ENCODE measurements around the gene TSHZ2. TPM values are rescaled to one million over a fixed set of nuclear protein-coding genes. Genes with fewer than 3 reads are reported as not detected.

Gene TSHZ2
- total and polyA plus RNA-seq, 5 donors from 2014 or later: 1.00 to 41.7 (median 2.1) TPM

DNA sequence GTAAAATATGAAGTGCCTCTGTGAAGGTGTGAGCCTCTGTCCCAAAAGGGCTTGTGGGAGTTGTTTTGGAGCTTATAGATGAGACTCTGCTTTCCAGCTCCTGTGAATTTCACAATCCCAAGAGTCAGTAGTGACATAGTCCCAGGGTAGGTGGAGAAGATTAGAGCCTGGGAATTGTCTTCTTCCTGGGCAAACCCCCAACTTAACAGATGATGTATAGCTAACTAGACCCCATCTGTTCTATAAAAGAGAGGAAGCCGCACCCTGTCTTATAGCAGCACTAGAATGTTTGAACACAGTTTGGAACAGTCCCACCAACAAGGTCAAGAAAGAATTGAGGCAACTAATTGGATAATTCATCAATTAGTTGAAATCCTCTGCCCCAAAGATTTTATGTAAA, 326.8 kb downstream of the TSHZ2 start:
- no peak overlapping the region for H3K27ac Mint-ChIP-seq
- H3K4me1 ChIP-seq (ENCODE audit: control insufficient read depth, insufficient read depth, low read length, poor library complexity, severe bottlenecking): no peaks in the 10 kb centered on the region
- peaks cover 0 to 3% (median 0%) of the 10 kb centered on the region in 4 donors for H3K4me1 Mint-ChIP-seq
- DNase-seq: no peak
- H3K36me3 ChIP-seq (ENCODE audit: control insufficient read depth, insufficient read depth, low read length): no peaks in the 10 kb centered on the region
- no peaks in the 10 kb centered on the region for H3K9me3 Mint-ChIP-seq
- no peak overlapping the region for H3K4me3 ChIP-seq (ENCODE audit: low read depth, low read length)
- H3K4me3 Mint-ChIP-seq: no peak overlapping the region
- H3K36me3 Mint-ChIP-seq: no peaks in the 10 kb centered on the region
- H3K27me3 Mint-ChIP-seq: no peaks in the 10 kb centered on the region
- no peaks in the 10 kb centered on the region for H3K27me3 ChIP-seq (ENCODE audit: control insufficient read depth, insufficient read depth, low read length)
- ATAC-seq (ENCODE audit: low read depth in 2 of 2): no peak
- no peaks in the 10 kb centered on the region for H3K9me3 ChIP-seq (ENCODE audit: control insufficient read depth in 2 of 2, low read length in 2 of 2)
- H3K27ac ChIP-seq (ENCODE audit: insufficient read depth, low read length, poor library complexity, severe bottlenecking): no peak overlapping the region

DNA sequence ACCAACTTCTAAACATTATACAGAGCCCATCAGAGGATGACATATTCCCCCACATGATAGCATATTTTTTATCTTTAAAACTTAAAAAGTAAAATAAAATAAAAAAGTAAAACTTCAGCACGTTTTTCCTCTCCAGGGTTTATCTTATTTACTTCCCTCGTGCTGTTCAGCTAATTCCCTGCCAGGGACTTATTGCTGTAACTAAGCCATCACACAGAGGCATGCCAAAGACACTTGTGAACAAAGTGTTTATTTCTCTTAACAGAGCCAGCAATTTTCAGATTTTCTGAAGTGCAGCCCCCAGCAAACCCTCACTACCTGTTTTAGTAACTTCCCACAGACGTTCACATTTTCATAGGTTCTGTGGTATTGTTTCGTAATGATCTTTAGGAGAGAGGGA, 327.7 kb downstream of the TSHZ2 start:
- Histone ChIP-seq H3K9me3 (ENCODE audit: control insufficient read depth in 2 of 2, low read length in 2 of 2) (no peaks in the 10 kb centered on the region), H3K4me1 (ENCODE audit: control insufficient read depth, insufficient read depth, low read length, poor library complexity, severe bottlenecking) (no peaks in the 10 kb centered on the region), H3K36me3 (ENCODE audit: control insufficient read depth, insufficient read depth, low read length) (no peaks in the 10 kb centered on the region), H3K27ac (ENCODE audit: insufficient read depth, low read length, poor library complexity, severe bottlenecking) (no peak overlapping the region), H3K27me3 (ENCODE audit: control insufficient read depth, insufficient read depth, low read length) (no peaks in the 10 kb centered on the region), H3K4me3 (ENCODE audit: low read depth, low read length) (no peak overlapping the region)
- Mint-ChIP-seq H3K27me3 (no peaks in the 10 kb centered on the region), H3K4me3 (no peak overlapping the region), H3K9me3 (no peaks in the 10 kb centered on the region), H3K27ac (no peak overlapping the region), H3K4me1 (peaks cover 0 to 3% (median 0%) of the 10 kb centered on the region in 4 donors), H3K36me3 (no peaks in the 10 kb centered on the region)
- DNase-seq (no peak), ATAC-seq (ENCODE audit: low read depth in 2 of 2) (no peak)

DNA sequence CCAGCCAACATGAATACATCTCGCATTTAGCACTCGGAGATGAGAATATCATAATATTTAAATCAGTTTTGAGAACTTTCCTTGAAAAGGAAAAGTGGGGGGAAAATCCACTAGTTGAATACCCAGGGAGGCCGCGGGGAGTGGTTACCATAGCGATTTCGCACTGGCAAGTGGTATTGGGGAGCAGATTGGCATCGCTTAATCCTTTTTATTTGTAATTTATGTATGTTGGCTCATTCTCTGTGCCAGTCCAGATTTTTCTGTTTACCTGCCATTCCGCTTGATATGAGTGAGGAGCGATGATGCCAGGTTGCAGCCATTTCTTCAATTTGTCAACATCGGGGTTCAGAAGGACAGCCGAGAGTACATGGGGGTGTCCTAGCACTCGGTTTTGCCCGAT, 329.7 kb downstream of the TSHZ2 start:
- H3K4me1 ChIP-seq (ENCODE audit: control insufficient read depth, insufficient read depth, low read length, poor library complexity, severe bottlenecking): no peaks in the 10 kb centered on the region
- ATAC-seq (ENCODE audit: low read depth in 2 of 2): no peak
- no peak overlapping the region for H3K27ac ChIP-seq (ENCODE audit: insufficient read depth, low read length, poor library complexity, severe bottlenecking)
- H3K36me3 Mint-ChIP-seq: no peaks in the 10 kb centered on the region
- DNase-seq: no peak
- H3K9me3 Mint-ChIP-seq: no peaks in the 10 kb centered on the region
- no peaks in the 10 kb centered on the region for H3K9me3 ChIP-seq (ENCODE audit: control insufficient read depth in 2 of 2, low read length in 2 of 2)
- H3K27me3 Mint-ChIP-seq: no peaks in the 10 kb centered on the region
- no peaks in the 10 kb centered on the region for H3K36me3 ChIP-seq (ENCODE audit: control insufficient read depth, insufficient read depth, low read length)
- H3K4me1 Mint-ChIP-seq: peaks cover 0 to 3% (median 0%) of the 10 kb centered on the region in 4 donors
- no peak overlapping the region for H3K4me3 ChIP-seq (ENCODE audit: low read depth, low read length)
- no peak overlapping the region for H3K27ac Mint-ChIP-seq
- no peak overlapping the region for H3K4me3 Mint-ChIP-seq
- H3K27me3 ChIP-seq (ENCODE audit: control insufficient read depth, insufficient read depth, low read length): no peaks in the 10 kb centered on the region

DNA sequence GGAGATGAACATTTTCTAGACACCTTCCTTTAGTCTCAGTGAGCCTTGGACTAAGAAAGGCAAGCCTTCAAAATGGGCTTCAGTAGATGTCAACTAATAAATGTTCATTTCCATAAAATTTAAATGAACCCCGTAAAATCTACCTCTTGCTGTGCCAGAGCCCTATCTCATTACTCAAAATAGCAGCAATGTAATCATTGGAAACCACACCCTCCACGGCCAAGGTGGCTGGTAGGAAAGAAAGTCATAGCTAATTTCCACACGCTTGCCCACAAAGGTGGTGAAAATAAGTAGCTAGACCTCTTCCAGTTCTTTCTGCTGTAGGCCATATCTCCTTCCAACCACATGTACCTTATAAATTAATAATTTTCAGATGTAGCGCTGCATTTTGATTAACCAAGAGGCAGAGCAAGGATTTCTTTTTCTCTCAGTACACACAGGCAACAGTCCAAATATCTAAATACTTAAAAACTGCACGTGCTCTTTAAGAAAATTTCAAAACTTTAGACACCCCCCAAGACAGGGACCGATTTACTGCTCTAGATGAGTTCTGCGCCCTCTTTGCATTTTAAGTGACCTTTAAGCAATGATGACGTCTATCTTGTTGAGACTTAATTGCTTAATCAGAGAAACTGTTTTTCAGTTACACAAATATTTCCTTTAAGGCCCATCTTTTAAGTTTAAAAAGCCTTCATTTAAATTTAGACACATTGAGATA, 330.7 kb downstream of the TSHZ2 start:
- Histone ChIP-seq H3K36me3 (ENCODE audit: control insufficient read depth, insufficient read depth, low read length) (no peaks in the 10 kb centered on the region), H3K4me1 (ENCODE audit: control insufficient read depth, insufficient read depth, low read length, poor library complexity, severe bottlenecking) (no peaks in the 10 kb centered on the region), H3K27ac (ENCODE audit: insufficient read depth, low read length, poor library complexity, severe bottlenecking) (no peak overlapping the region), H3K27me3 (ENCODE audit: control insufficient read depth, insufficient read depth, low read length) (no peaks in the 10 kb centered on the region), H3K9me3 (ENCODE audit: control insufficient read depth in 2 of 2, low read length in 2 of 2) (no peaks in the 10 kb centered on the region), H3K4me3 (ENCODE audit: low read depth, low read length) (no peak overlapping the region)
- Mint-ChIP-seq H3K27ac (no peak overlapping the region), H3K4me3 (no peak overlapping the region), H3K27me3 (no peaks in the 10 kb centered on the region), H3K9me3 (no peaks in the 10 kb centered on the region), H3K4me1 (peaks cover 0 to 3% (median 0%) of the 10 kb centered on the region in 4 donors), H3K36me3 (no peaks in the 10 kb centered on the region)
- DNase-seq (no peak), ATAC-seq (ENCODE audit: low read depth in 2 of 2) (no peak)

DNA sequence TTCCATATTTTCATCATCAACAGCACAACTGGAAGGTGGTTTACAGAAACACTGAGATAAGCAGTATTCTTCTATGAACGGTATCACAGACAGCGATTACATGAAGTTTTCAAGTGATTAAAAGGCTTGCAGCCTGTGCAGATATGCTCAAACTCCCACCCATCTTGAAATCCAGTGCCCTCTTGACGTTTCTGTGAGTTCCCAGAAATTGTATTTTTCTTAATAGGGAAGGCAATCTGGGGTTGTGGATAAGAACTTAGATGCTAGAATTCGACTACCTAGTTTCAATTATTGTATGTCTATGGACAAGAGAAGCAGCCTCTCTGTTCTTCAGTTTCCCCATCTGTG, 331.2 kb downstream of the TSHZ2 start:
- no peaks in the 10 kb centered on the region for H3K4me1 Mint-ChIP-seq
- no peaks in the 10 kb centered on the region for H3K27me3 ChIP-seq (ENCODE audit: control insufficient read depth, insufficient read depth, low read length)
- no peaks in the 10 kb centered on the region for H3K36me3 ChIP-seq (ENCODE audit: control insufficient read depth, insufficient read depth, low read length)
- no peaks in the 10 kb centered on the region for H3K36me3 Mint-ChIP-seq
- no peaks in the 10 kb centered on the region for H3K27me3 Mint-ChIP-seq
- no peak overlapping the region for H3K27ac Mint-ChIP-seq
- no peak overlapping the region for H3K4me3 Mint-ChIP-seq
- no peak overlapping the region for H3K4me3 ChIP-seq (ENCODE audit: low read depth, low read length)
- H3K4me1 ChIP-seq (ENCODE audit: control insufficient read depth, insufficient read depth, low read length, poor library complexity, severe bottlenecking): no peaks in the 10 kb centered on the region
- H3K27ac ChIP-seq (ENCODE audit: insufficient read depth, low read length, poor library complexity, severe bottlenecking): no peak overlapping the region
- H3K9me3 ChIP-seq (ENCODE audit: control insufficient read depth in 2 of 2, low read length in 2 of 2): no peaks in the 10 kb centered on the region
- ATAC-seq (ENCODE audit: low read depth in 2 of 2): no peak
- H3K9me3 Mint-ChIP-seq: no peaks in the 10 kb centered on the region
- no peak for DNase-seq

DNA sequence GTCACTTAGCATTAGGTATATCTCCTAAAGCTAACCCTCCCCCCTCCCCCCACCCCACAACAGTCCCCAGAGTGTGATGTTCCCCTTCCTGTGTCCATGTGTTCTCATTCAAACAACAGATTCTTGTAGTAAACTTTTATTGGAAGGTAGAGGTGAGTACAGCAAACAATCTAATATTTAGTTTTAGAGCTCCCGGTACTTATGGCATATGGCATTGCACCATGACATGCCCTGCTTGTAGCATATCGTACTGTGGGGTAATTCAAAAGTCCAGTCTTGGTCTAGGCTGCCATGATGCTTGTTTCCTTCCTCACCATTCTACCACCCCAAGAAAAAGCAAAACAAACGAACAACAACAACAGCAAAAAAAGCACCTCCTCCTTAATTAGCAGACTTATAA, 332.0 kb downstream of the TSHZ2 start:
- no peaks in the 10 kb centered on the region for H3K4me1 ChIP-seq (ENCODE audit: control insufficient read depth, insufficient read depth, low read length, poor library complexity, severe bottlenecking)
- no peaks in the 10 kb centered on the region for H3K4me1 Mint-ChIP-seq
- no peak overlapping the region for H3K27ac ChIP-seq (ENCODE audit: insufficient read depth, low read length, poor library complexity, severe bottlenecking)
- no peaks in the 10 kb centered on the region for H3K9me3 ChIP-seq (ENCODE audit: control insufficient read depth in 2 of 2, low read length in 2 of 2)
- DNase-seq (no peak), ATAC-seq (ENCODE audit: low read depth in 2 of 2) (no peak)
- H3K36me3 Mint-ChIP-seq: peaks cover 2% of the 10 kb centered on the region
- H3K27ac Mint-ChIP-seq: no peak overlapping the region
- no peak overlapping the region for H3K4me3 Mint-ChIP-seq
- H3K36me3 ChIP-seq (ENCODE audit: control insufficient read depth, insufficient read depth, low read length): no peaks in the 10 kb centered on the region
- H3K9me3 Mint-ChIP-seq: peaks cover 0 to under 1% (median 0%) of the 10 kb centered on the region in 7 donors
- H3K4me3 ChIP-seq (ENCODE audit: low read depth, low read length): no peak overlapping the region
- no peaks in the 10 kb centered on the region for H3K27me3 ChIP-seq (ENCODE audit: control insufficient read depth, insufficient read depth, low read length)
- no peaks in the 10 kb centered on the region for H3K27me3 Mint-ChIP-seq

DNA sequence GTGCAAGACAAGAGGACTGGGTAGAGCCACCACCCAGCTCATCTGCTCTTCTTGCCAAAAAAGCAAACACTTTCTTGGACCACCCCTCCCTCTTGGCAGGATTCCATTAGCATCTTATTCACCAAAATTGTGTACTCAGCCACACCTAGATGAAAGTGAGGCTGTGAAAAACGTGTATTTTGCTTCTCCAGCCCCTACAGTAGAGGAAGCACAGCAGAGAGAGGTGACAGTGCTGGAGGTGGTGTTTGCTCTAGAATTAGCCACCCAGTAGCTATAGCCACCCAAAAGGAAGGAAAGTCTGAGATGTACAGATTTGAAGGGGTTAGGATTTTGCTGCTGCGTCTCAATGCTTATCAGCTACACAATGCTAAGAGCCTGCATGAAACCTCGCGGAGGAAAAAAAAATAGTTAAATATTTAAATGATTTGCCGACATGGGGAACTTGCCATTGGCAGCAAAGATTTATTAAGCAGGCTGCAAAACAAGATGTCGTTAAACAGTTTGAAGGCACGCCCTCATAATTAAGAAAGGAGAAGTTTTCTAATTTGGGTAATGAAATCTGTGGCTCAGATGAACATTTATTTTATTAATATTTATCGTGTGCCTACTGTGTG, 334.1 kb downstream of the TSHZ2 start:
- no peak overlapping the region for H3K27ac Mint-ChIP-seq
- H3K27me3 ChIP-seq (ENCODE audit: control insufficient read depth, insufficient read depth, low read length): no peaks in the 10 kb centered on the region

More for the DNA sequence above, 334.1 kb downstream of the TSHZ2 start:
- DNase-seq: no peak
- H3K4me3 ChIP-seq (ENCODE audit: low read depth, low read length): no peak overlapping the region
- Mint-ChIP-seq H3K9me3 (peaks cover 0 to 1% (median 0%) of the 10 kb centered on the region in 7 donors), H3K4me1 (no peaks in the 10 kb centered on the region), H3K27me3 (no peaks in the 10 kb centered on the region), H3K4me3 (no peak overlapping the region), H3K36me3 (peaks cover 3% of the 10 kb centered on the region)
- H3K27ac ChIP-seq (ENCODE audit: insufficient read depth, low read length, poor library complexity, severe bottlenecking): no peak overlapping the region
- H3K36me3 ChIP-seq (ENCODE audit: control insufficient read depth, insufficient read depth, low read length): no peaks in the 10 kb centered on the region
- H3K4me1 ChIP-seq (ENCODE audit: control insufficient read depth, insufficient read depth, low read length, poor library complexity, severe bottlenecking): no peaks in the 10 kb centered on the region
- H3K9me3 ChIP-seq (ENCODE audit: control insufficient read depth in 2 of 2, low read length in 2 of 2): no peaks in the 10 kb centered on the region
- ATAC-seq (ENCODE audit: low read depth in 2 of 2): no peak
